Upper lobe of left lung (tissue), 6 donors: Measurements from ENCODE around the gene ZNF334. TPM values are rescaled to one million over a fixed set of nuclear protein-coding genes. Genes with fewer than 3 reads are reported as not detected.

Source experiments
- ATAC-seq, 2 donors: fragments of 200-7000 bp; cut with Tn5 transposase; one replicate each; pipeline ENCODE4 v1.9.1; 2022; ENCODE audit warnings: mild to moderate bottlenecking in 2 of 2, moderate library complexity in 2 of 2; ENCODE audit not compliant: low FRiP score in 2 of 2
- DNase-seq, 2 donors: peaks; one replicate each; pipeline ENCODE4 v3.0.0-alpha.2; 2019 to 2020
- H3K27ac ChIP-seq, 4 donors: fragments of 200-600 bp; sonication (generic); one replicate each; pipeline ENCODE4 v1.5.1; 2016 to 2019
- H3K27me3 ChIP-seq, 4 donors: fragments of 200-600 bp; sonication (generic); one replicate each; pipeline ENCODE4 v1.5.1; 2017 to 2019
- H3K36me3 ChIP-seq, 4 donors: fragments of 200-600 bp; sonication (generic); one replicate each; pipeline ENCODE4 v1.5.1; 2016 to 2019
- H3K4me1 ChIP-seq, 4 donors: fragments of 200-600 bp; sonication (generic); one replicate each; pipeline ENCODE4 v1.5.1; 2018 to 2019
- H3K4me3 ChIP-seq, 4 donors: fragments of 200-600 bp; sonication (generic); one replicate each; pipeline ENCODE4 v1.5.1; 2017 to 2019; ENCODE audit warnings: mild to moderate bottlenecking in 2 of 4, moderate library complexity in 1 of 4
- H3K9me3 ChIP-seq, 4 donors: fragments of 200-600 bp; sonication (generic); one replicate each; pipeline ENCODE4 v1.5.1; 2018 to 2019
- EP300 ChIP-seq, 4 donors: sonication (generic); formaldehyde crosslinking; IDR thresholded peaks; one replicate each; pipeline ENCODE4 v1.5.1; 2017; ENCODE audit warnings: antibody characterized with exemption in 4 of 4, control low read depth in 2 of 4
- POLR2A ChIP-seq, 4 donors: fragments of 450-650 bp; IDR thresholded peaks; one replicate each; pipeline ENCODE4 v1.5.1; 2016 to 2017; ENCODE audit warnings: antibody characterized with exemption in 4 of 4, mild to moderate bottlenecking in 2 of 4
- POLR2AphosphoS5 ChIP-seq, 2 donors: sonication (generic); formaldehyde crosslinking; IDR thresholded peaks; one replicate each; pipeline ENCODE4 v1.5.1; 2017; ENCODE audit warnings: antibody characterized with exemption in 2 of 2
- WGBS, 2 donors: methylation state at CpG; one replicate each; pipeline ENCODE4 v1.1.5; 2017 to 2018; 5-methylcytosine and 5-hydroxymethylcytosine counted together
- total RNA-seq, 6 donors: library from RNA; depleted of rRNA in 4 of 6; stranded (reverse); fragments of >200 nt in 4 of 6; gene quantifications; one replicate each; pipeline versions ENCODE4 v1.1.0 to v1.2.1, GENCODE V29; 2016 to 2021
- TF ChIP-seq, protein P1 (sequence below), 6 experiments: fragments of 450-650 bp in 4 of 6; fragments of 200-600 bp in 2 of 6; sonication (generic) in 2 of 6; IDR thresholded peaks; one replicate each; pipeline ENCODE4 v1.5.1; 2016 to 2019; ENCODE audit warnings: antibody characterized with exemption in 6 of 6
- donor health status: DM: no; HTN: no; CAD: no; lungs with moderate emphysema.
- donor health status: DM: no; HTN: yes; CAD: no; lungs with severe emphysema.

Gene ZNF334
- total RNA-seq, 6 donors from 2014 or later, result 1.9 to 27.2 (median 5.2) TPM

DNA sequence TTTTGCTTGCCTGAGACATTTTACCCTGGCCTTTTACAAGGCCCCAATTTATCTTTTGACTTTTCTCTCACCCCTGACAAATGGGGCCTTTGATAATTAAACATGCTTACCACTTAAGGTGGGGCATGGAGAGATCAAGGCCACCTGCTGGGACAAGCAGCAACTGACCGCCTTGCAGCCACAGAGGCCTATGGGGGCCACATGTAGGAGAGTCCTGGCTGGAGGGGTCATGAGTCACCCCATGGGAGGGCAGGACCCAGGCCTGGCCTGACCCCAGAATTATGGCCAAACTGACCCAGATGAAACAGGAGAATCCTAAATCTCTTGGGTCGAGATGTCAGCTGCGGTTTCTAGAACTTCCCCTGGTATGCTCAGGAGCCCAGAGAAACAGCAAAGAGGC lies 45.6 kb upstream of the ZNF334 start:
- WGBS, 2 donors, result 95 to 100% methylated on average over 2 to 3 of the region's 3 CpGs
- Histone ChIP-seq H3K36me3 (no peaks in the 10 kb centered on the region), H3K27ac (no peak overlapping the region), H3K9me3 (no peaks in the 10 kb centered on the region), H3K4me1 (peaks cover 5 to 12% (median 11%) of the 10 kb centered on the region in 4 donors), H3K27me3 (no peaks in the 10 kb centered on the region), H3K4me3 (no peak overlapping the region)
- DNase-seq, result no peak
- ATAC-seq, result no peak
- TF ChIP-seq POLR2A (IDR thresholded peaks at IDR 0.05), result no peak
- no peak for TF ChIP-seq POLR2AphosphoS5 (IDR thresholded peaks at IDR 0.05)
- TF ChIP-seq, protein P1, sequence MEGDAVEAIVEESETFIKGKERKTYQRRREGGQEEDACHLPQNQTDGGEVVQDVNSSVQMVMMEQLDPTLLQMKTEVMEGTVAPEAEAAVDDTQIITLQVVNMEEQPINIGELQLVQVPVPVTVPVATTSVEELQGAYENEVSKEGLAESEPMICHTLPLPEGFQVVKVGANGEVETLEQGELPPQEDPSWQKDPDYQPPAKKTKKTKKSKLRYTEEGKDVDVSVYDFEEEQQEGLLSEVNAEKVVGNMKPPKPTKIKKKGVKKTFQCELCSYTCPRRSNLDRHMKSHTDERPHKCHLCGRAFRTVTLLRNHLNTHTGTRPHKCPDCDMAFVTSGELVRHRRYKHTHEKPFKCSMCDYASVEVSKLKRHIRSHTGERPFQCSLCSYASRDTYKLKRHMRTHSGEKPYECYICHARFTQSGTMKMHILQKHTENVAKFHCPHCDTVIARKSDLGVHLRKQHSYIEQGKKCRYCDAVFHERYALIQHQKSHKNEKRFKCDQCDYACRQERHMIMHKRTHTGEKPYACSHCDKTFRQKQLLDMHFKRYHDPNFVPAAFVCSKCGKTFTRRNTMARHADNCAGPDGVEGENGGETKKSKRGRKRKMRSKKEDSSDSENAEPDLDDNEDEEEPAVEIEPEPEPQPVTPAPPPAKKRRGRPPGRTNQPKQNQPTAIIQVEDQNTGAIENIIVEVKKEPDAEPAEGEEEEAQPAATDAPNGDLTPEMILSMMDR (IDR thresholded peaks at IDR 0.05), result no peak
- no peak for TF ChIP-seq EP300 (IDR thresholded peaks at IDR 0.05)

DNA sequence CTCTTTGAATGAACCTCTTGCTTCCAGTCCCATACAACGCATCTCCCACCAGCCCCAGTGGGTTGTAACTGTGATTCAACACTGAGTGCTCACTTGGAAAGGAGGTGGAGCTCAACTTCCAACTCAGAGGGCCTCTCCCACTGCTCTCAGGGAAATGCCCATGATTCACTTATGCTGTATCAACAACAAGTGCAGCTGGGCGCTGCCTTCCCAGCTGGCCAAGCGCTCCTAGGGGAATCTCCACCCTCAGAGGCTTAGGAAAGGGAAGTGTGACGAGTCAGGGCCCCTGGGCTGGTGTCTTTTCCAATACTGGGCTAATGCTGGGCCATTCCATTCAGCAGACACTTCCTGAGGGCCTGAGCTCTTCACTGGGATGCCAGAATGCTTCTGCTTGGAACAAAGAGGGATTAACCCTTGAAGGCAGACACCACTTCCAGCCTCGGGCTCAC lies 45.2 kb upstream of the ZNF334 start:
- no peaks in the 10 kb centered on the region for H3K9me3 ChIP-seq
- peak in 1 of 2 donors; percentile 67 for ATAC-seq
- no peak overlapping the region for H3K4me3 ChIP-seq
- DNase-seq, result no peak
- TF ChIP-seq EP300 (IDR thresholded peaks at IDR 0.05), result no peak
- TF ChIP-seq POLR2A (IDR thresholded peaks at IDR 0.05), result no peak
- TF ChIP-seq, protein P1 (IDR thresholded peaks at IDR 0.05), result no peak
- no peak for TF ChIP-seq POLR2AphosphoS5 (IDR thresholded peaks at IDR 0.05)
- H3K27ac ChIP-seq, result no peak overlapping the region
- H3K4me1 ChIP-seq, result peaks cover 5 to 12% (median 11%) of the 10 kb centered on the region in 4 donors
- no peaks in the 10 kb centered on the region for H3K27me3 ChIP-seq
- 71% methylated on average over 5 of the region's 5 CpGs for WGBS, 2 donors
- no peaks in the 10 kb centered on the region for H3K36me3 ChIP-seq

DNA sequence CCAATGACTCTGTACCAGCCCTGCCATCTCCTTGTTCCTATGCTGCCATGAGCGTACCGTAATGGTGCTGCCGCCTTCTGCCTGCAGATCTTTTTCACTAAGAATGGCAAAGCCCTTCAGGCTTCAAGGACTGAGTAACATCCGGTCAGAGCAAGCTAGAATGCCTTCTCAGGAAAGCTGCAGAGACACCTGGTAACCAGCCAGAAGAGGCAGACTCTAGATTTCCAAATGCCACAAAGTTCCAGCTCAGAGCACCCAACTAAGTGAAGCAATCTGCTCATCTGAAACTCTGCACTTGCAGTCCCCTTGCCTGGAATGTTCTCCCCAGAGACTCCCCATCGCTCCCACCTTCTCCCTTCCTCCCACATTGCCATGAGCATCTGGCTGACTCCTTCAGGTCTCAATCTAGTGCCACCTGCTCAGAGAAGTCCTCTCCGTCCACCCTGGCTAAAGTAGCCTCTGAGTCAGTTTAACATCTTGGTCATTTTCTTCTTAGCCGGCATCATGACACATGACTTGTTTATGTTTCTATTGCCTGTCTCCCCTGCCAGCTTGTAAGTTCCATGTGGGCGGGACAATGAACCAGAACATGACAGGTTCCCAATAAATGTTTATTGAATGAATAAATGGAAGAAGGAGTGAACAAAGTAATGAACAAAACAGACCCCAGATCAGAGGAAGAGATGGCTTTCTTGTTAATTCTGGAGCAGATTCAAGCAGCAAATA lies 44.0 kb upstream of the ZNF334 start:
- H3K36me3 ChIP-seq, result no peaks in the 10 kb centered on the region
- H3K4me3 ChIP-seq, result no peak overlapping the region
- no peak for ATAC-seq
- H3K4me1 ChIP-seq, result peaks cover 4 to 8% (median 6%) of the 10 kb centered on the region in 4 donors
- H3K27ac ChIP-seq, result no peak overlapping the region
- no peaks in the 10 kb centered on the region for H3K27me3 ChIP-seq
- DNase-seq, result no peak
- TF ChIP-seq, protein P1 (IDR thresholded peaks at IDR 0.05), result no peak
- TF ChIP-seq POLR2A (IDR thresholded peaks at IDR 0.05) (no peak), EP300 (IDR thresholded peaks at IDR 0.05) (no peak), POLR2AphosphoS5 (IDR thresholded peaks at IDR 0.05) (no peak)
- no peaks in the 10 kb centered on the region for H3K9me3 ChIP-seq
- 58 to 66% methylated on average over 8 of the region's 8 CpGs for WGBS, 2 donors

DNA sequence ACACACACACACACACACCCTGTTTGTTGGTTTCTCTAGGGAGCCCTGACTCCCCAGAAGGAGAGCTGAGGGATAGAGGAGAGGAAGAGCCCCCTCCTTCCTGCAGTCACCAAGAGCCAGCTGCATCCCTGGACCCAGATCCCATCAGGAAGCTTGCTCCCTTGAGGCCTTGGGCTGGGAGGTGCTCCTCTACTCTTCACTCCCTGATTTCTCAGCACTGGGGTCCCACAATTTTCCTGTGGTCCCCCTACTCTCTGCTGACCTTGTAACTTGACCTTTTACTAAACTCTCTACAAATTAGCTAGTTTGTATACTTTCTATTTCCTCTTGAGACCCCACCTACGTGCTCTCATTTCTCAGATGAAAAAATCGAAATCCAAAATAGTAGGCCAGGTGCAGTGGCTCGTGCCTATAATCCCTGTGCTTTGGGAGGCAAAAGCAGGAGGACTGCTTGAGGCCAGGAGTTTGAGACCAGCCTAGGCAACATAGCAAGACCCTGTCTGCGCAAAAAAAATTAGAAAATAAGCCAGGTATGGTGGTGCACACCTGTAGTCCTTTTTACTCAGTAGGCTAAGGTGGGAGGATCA lies 42.1 kb upstream of the ZNF334 start:
- TF ChIP-seq EP300 (IDR thresholded peaks at IDR 0.05) (no peak), POLR2A (IDR thresholded peaks at IDR 0.05) (no peak), POLR2AphosphoS5 (IDR thresholded peaks at IDR 0.05) (no peak)
- TF ChIP-seq, protein P1 (IDR thresholded peaks at IDR 0.05), result no peak
- Histone ChIP-seq H3K27me3 (no peaks in the 10 kb centered on the region), H3K36me3 (no peaks in the 10 kb centered on the region), H3K27ac (no peak overlapping the region), H3K4me1 (peaks cover 0 to 5% (median 2%) of the 10 kb centered on the region in 4 donors), H3K4me3 (no peak overlapping the region), H3K9me3 (no peaks in the 10 kb centered on the region)
- 80 to 81% methylated on average over 4 of the region's 4 CpGs for WGBS, 2 donors
- DNase-seq, result no peak
- no peak for ATAC-seq
